ENCODE measurements around the gene CD37. TPM values are rescaled to one million over a fixed set of nuclear protein-coding genes. Genes with fewer than 3 reads are reported as not detected.
A peak's percentile ranks its signal among the peaks of the same experiment; 100 is the strongest.

The CD37 gene
- total and polyA plus RNA-seq, 3 donors from 2014 or later: 12.6 to 23.2 (median 16.2) TPM

DNA sequence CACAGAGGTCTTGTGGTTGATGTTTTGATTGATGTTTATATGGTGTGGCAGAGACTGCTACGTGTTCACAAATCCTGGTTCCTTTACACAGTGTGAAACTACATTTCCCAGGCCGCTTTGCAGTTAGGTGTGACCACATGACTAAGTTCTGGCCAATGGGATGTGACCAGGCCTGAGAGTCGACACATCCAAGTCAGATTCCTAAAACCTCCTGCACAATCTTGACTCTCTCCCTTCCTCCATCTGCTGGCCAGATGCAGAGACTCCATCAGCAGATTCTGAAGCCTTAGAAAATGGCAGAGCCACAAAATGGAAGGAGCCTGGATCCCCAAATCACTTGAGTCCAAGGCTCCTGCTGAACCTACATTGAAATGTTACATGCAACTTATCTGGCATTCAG, 12.6 kb downstream of the CD37 start:
- no peaks in the 10 kb centered on the region for H3K9me3 ChIP-seq
- 71 to 79% methylated on average over 3 of the region's 3 CpGs for WGBS, 2 donors
- no peaks in the 10 kb centered on the region for H3K4me1 ChIP-seq
- H3K27ac ChIP-seq: no peak overlapping the region
- no peak overlapping the region for H3K4me3 ChIP-seq
- H3K27me3 ChIP-seq: no peaks in the 10 kb centered on the region
- peak; percentile 54 for DNase-seq
- no peaks in the 10 kb centered on the region for H3K36me3 ChIP-seq (ENCODE audit: low read depth, missing control alignments)
- no peak for TF ChIP-seq POLR2A (IDR thresholded peaks at IDR 0.05)
- TF ChIP-seq, protein P1, sequence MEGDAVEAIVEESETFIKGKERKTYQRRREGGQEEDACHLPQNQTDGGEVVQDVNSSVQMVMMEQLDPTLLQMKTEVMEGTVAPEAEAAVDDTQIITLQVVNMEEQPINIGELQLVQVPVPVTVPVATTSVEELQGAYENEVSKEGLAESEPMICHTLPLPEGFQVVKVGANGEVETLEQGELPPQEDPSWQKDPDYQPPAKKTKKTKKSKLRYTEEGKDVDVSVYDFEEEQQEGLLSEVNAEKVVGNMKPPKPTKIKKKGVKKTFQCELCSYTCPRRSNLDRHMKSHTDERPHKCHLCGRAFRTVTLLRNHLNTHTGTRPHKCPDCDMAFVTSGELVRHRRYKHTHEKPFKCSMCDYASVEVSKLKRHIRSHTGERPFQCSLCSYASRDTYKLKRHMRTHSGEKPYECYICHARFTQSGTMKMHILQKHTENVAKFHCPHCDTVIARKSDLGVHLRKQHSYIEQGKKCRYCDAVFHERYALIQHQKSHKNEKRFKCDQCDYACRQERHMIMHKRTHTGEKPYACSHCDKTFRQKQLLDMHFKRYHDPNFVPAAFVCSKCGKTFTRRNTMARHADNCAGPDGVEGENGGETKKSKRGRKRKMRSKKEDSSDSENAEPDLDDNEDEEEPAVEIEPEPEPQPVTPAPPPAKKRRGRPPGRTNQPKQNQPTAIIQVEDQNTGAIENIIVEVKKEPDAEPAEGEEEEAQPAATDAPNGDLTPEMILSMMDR (IDR thresholded peaks at IDR 0.05): no peak
- intact Hi-C loops (cut with DNase I; ENCODE audit: low total_unique reads): no loop called here

DNA sequence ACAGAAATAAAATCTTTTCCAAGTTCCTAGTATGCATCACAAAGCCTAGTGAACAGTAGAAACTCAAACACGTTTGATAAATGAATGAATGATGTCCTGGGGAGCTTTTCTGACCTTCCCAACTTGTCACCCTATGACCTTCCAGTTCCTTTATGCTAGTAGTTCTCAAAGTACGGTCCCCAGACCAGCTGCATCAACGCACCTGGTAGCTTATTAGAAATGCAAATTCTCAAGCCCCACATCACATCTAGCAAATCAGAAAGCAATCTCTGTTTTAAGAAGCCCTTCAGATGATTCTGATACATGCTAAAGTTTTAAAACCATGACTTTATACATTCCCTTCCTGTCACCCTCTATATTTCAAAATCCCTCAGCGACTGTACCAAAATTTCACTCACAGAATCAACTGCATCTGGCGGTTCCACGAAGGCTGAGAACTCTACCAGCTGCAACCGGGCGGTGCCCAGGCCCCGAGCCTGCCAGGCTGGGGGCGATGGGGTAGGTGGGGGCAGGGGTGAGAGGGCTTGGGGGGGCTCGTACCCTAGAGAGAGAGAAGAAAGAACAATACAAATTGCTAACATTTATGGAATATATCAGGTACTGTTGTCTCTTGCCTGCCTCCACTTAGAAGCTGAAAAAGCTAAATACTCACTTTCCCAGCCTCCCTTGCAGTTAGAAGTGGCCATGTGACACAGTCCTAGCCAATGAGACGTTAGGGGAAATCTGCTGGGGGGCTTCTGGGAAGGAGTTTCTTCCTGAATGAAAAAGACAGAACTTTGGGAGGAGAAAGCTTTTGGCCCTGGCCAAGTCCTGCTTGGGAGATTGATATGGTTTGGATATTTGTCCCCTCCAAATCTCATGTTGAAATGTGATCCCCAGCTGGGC, 13.3 kb downstream of the CD37 start:
- Histone ChIP-seq H3K9me3 (no peaks in the 10 kb centered on the region), H3K36me3 (ENCODE audit: low read depth, missing control alignments) (no peaks in the 10 kb centered on the region), H3K27me3 (no peaks in the 10 kb centered on the region), H3K4me1 (no peaks in the 10 kb centered on the region), H3K4me3 (no peak overlapping the region), H3K27ac (no peak overlapping the region)
- WGBS, 2 donors: 91 to 92% methylated on average over 12 of the region's 12 CpGs
- intact Hi-C loops (cut with DNase I; ENCODE audit: low total_unique reads): no loop called here
- no peak for TF ChIP-seq POLR2A (IDR thresholded peaks at IDR 0.05)
- TF ChIP-seq, protein P1 (IDR thresholded peaks at IDR 0.05): no peak
- no peak for DNase-seq

DNA sequence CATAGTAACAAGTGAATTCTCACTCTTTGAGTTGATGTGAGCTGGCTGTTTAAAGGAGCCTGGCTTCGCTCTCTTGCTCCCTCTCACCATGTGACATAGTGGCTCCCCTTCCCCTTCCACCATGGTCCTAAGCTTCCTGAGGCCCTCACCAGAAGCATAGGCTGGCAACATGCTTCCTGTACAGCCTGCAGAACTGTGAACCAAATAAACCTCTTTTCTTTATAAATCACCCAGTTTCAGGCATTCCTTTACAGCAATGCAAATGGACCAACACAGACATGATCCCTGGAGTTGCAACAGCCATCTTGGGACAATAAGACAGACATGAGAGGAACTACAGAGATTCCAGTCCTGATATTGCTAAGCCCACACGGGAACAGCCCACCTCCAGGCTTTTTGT, 14.4 kb downstream of the CD37 start:
- H3K27me3 ChIP-seq: no peaks in the 10 kb centered on the region
- no peaks in the 10 kb centered on the region for H3K36me3 ChIP-seq (ENCODE audit: low read depth, missing control alignments)
- no peaks in the 10 kb centered on the region for H3K9me3 ChIP-seq
- no peak for DNase-seq
- no peak overlapping the region for H3K4me3 ChIP-seq
- intact Hi-C loops (cut with DNase I; ENCODE audit: low total_unique reads): no loop called here
- no peak for TF ChIP-seq POLR2A (IDR thresholded peaks at IDR 0.05)
- TF ChIP-seq, protein P1 (IDR thresholded peaks at IDR 0.05): no peak
- H3K4me1 ChIP-seq: no peaks in the 10 kb centered on the region
- 86 to 90% methylated on average over 2 of the region's 2 CpGs for WGBS, 2 donors
- no peak overlapping the region for H3K27ac ChIP-seq

DNA sequence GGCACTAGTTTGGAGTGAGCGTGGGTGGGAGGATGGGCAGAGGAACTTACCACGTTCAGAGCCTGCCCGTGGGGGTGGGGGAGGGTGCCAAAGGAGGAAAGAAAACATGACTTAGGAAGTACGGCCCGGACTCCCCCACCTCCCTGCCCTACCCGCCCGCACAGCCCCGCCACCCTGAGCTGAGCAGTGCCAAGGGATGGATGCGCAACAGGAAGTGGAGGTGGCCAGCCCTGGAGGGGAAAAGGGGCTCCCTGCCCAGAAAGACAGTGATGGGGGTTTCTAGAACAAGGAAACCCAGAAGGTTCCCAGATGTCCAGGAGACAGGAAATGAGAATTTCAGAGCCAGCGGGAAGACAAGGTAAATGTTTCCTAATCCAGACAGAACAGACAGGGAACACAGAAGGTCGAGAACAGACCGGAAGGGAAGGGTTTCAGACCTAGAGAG, 20.7 kb downstream of the CD37 start:
- no peak overlapping the region for H3K27ac ChIP-seq
- TF ChIP-seq, protein P1 (IDR thresholded peaks at IDR 0.05): no peak
- WGBS, 2 donors: 66 to 68% methylated on average over 12 of the region's 12 CpGs
- H3K36me3 ChIP-seq (ENCODE audit: low read depth, missing control alignments): no peaks in the 10 kb centered on the region
- intact Hi-C loops (cut with DNase I; ENCODE audit: low total_unique reads): no loop called here
- H3K27me3 ChIP-seq: no peaks in the 10 kb centered on the region
- H3K9me3 ChIP-seq: no peaks in the 10 kb centered on the region
- no peak overlapping the region for H3K4me3 ChIP-seq
- H3K4me1 ChIP-seq: no peaks in the 10 kb centered on the region
- no peak for DNase-seq

DNA sequence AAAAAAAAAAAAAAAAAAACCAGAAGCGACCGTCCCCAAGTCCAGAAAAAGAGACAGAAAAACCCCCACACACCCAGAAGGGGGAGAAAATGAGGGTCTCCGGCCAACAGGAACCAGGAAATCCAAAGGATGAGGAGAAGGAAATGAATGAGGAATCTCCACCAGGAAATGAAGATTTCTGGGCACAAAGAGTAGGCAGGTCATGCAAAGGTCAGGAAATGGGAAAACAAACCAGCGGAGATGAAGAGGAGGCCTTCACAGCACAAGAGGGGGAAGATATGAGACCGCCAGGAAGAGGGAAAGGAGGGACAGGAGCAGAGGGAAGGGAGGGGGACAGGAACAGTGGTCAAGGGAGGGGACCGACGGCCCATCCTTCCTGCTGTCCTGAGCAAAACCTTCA, 21.2 kb downstream of the CD37 start:
- no peaks in the 10 kb centered on the region for H3K36me3 ChIP-seq (ENCODE audit: low read depth, missing control alignments)
- H3K4me1 ChIP-seq: peaks cover 3% of the 10 kb centered on the region
- H3K27me3 ChIP-seq: no peaks in the 10 kb centered on the region
- intact Hi-C loops (cut with DNase I; ENCODE audit: low total_unique reads): no loop called here
- no peaks in the 10 kb centered on the region for H3K9me3 ChIP-seq
- no peak for TF ChIP-seq POLR2A (IDR thresholded peaks at IDR 0.05)
- TF ChIP-seq, protein P1 (IDR thresholded peaks at IDR 0.05): no peak
- H3K27ac ChIP-seq: no peak overlapping the region
- 59 to 65% methylated on average over 7 of the region's 7 CpGs for WGBS, 2 donors
- DNase-seq: no peak
- H3K4me3 ChIP-seq: no peak overlapping the region
